GM19324 (cell line): ENCODE data around the gene MEDAG.

ENCODE experiments used
- ATAC-seq: cut with Tn5 transposase; IDR thresholded peaks from one replicate; pipeline ENCODE4 v1.9.1; 2021; ENCODE audit warnings: mild to moderate bottlenecking, moderate library complexity; ENCODE audit not compliant: unreplicated experiment, low FRiP score

The MEDAG gene

DNA sequence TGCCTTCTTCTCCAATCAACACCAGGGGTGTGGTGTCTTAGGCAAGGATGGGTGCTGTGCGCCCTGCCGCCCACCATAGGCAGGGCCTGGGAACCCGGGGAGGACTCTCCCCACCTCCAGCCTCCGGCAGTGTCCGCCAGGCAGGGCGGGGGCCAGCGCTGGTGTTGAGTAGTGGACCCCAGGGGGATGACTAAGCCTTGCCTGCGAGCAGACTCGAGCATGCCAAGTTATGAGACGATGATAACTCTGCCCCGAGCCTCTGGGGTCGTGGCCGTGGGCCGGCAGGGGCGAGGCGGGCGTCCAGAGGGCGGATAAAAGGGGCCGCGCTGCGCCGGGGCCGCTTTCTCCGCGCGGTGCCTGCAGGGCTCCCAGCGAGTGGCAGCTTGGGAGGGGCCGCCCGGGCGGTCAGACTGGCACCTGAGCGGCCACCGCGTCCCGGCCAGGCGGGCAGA is at the start of gene MEDAG:
Gene MEDAG (plus strand): TSS at position 340 of the 452 bp plus-strand sequence. CDS start 245 bp downstream, outside the sequence.
- ATAC-seq: no peak

DNA sequence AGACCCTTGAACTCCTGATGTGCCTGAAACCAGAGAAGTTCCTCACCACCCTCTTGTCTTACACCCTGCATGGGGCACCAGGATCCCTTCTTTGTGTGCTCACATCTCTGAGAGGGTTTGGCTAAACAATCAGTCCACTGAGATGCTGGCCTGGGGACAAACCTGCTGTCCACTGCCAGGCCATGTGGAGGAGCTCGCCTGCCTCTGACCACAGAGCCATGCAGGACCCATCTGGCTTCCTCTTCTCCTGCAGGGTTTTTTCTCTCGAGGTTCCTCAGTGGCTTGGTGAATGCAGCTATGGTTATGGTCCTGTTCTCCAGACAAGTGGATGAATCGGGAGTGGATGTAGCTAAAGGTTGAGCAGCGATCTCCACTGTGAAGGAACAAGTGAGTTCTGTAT is 49.1 kb upstream of the MEDAG start:
- no peak for ATAC-seq

DNA sequence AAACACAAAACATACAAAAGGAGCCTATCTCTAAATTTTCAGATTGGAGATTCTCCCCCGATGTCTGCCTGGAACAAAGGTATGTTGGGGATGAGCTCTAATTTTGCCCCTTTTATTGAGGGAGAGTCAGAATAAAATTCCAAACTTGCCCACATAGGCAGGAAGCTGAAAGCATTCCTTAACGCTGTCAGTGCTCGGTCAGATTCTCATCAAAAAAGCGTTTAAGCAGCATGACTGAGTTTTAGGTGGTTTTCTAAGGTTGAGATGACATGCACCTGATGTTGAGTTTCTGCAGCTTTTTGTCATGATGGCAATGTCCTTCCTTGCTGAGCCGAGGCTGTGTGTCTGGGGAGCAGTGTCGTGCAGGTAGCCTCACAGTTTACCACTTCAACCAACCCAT is 48.4 kb upstream of the MEDAG start:
- ATAC-seq: no peak

DNA sequence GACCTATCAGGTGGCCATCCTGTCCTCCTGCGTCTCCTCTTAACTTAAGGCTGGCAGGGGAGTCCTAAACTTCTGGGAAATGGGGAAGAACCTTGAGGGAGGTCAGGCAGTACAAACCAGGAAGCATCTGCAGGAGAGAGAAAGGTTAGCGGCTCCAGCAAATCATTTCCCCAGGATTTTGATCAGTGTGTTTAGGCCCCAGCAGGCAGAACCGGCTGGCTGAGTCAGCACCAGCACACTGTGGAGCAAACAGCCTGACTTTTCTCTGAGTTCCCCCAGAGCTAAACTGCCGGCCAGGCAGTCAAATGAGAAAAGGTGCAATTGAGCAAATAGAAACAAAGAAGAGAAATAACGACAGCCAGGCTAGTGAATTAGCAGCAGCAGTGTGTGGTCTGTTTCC is 46.7 kb upstream of the MEDAG start:
- no peak for ATAC-seq

DNA sequence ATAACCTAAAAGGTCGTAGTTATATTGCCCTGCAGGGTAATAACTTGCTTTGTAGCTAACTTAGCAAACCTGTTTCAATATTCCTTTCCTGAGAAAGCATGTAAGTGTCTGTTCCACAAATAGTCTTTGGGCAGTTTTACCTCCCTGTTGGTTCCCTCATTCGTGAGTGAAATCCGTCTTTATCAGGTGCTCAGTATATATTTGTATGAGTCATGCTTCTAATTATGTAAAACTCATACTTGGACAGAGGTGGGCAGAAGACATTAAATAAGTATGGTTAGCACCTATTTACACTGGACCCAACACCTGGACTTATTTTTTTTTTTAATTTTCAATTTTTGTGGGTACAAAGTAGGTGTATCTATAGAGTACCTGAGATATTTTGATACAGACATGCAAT is 44.9 kb upstream of the MEDAG start:
- no peak for ATAC-seq

DNA sequence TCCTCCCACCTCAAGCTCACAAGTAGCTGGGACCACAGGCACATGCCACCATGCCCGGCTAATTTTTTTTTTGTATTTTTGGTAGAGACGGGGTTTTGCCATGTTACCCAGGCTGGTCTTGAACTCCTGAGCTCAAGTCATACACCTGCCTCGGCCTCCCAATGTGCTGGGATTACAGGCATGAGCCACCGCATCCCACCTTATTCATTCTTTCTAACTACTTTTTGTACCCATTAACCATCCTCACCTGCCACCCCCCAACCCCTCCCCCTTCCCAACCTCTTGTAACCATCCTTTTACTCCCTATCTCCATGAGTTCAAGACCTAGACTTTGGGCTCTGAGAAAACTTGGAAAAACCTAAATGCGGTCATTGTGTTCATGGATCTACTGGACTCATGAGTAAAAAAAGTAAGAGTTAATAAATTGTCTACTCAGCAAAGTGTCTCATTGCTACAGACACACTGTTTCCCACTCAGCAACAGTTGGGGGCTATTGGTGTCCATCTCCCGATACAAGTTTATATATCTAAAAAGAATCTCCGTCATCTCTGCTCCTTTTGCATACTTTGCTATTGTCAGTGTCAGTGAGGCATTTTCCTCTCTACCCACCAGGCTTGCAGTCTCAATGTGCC is 44.1 kb upstream of the MEDAG start:
- ATAC-seq: no peak

DNA sequence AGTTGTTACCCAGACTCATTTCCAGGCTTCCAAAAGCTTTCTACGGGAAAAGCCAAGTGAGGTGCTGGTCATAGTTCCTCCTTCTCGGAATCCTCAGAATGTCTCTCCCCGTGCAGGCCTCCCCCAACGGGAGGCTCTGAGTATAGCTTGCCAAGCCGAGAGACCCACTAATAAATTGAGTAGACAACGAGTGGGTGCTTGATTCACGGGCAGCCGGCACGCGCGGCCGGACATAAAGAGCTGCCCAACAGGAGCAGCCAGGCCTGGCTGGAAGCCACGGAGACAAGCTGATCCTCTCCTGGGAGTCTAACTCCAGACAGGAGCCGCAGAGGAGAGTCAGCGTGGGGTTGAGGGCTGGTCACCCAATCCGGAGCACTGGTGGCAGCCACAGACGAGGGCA is 43.4 kb upstream of the MEDAG start:
- no peak for ATAC-seq

DNA sequence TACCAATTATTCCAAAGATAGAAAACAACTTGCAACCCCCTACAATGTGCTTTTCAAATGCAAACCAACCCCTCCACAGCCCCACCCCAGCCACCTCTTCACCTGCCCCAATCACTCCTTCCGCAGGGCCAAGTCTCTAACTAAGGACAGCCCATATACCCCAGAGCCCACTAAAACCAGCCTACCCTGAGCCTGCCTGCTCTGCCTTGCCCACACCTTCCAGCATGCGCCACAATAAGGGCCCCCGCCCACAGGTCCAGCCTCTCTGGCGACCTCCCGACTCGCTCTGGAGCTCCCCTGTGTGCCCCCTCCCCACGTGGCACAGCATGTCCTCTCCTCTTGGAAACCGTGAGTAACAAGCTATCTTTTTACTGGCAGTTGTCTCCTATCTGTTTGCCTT is 42.8 kb upstream of the MEDAG start:
- ATAC-seq: no peak

DNA sequence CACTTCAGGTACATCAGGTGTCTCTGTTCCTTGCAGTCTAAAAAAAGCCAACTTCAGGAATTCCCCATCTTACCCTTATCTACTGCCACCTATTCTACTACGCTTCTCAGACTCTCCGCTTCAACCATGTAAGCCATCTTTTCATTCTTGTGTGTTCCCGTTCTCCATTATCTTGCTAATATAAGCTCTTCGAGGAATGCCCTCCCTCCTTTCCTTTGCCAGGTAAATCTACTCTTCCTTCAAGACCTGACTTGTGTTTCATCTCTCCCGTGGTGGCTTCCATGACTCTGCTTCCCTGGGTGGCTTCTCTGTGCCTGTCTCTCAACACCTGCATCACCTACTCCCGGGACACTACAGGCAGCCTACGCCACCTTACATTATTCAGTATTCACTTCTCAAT is 42.3 kb upstream of the MEDAG start:
- ATAC-seq: no peak

DNA sequence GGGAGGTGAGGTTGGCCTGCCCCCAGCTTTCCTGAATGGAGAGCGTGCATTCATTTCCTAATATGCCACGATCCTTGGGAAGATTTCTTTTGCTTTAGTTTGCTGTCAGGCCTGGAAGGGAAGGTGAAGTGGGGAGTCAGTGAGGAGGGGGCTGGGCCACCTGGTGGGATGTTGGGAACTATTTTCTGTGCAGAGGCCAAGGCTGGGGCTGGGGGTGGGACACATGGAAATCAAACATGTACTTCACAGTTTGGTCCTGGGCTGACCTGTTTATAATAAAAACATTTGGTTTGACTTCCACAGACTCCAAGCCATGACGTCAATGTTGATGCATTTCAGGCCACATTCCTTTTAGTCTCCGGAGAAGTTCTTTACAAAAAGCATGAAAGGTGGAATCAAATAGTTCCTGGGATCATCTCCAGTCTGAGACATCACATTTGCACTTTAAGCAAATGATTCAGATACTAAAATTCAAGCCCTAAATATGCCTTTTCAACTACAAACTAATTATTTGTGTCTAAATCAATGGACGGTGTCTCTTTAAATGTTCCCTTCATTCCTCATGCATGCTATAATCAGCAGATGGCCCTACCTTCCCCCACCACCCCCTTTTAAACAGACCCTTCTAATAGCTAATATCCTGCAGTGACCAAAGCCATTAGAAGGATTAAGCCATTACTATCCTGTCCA is 41.5 kb upstream of the MEDAG start:
- no peak for ATAC-seq

DNA sequence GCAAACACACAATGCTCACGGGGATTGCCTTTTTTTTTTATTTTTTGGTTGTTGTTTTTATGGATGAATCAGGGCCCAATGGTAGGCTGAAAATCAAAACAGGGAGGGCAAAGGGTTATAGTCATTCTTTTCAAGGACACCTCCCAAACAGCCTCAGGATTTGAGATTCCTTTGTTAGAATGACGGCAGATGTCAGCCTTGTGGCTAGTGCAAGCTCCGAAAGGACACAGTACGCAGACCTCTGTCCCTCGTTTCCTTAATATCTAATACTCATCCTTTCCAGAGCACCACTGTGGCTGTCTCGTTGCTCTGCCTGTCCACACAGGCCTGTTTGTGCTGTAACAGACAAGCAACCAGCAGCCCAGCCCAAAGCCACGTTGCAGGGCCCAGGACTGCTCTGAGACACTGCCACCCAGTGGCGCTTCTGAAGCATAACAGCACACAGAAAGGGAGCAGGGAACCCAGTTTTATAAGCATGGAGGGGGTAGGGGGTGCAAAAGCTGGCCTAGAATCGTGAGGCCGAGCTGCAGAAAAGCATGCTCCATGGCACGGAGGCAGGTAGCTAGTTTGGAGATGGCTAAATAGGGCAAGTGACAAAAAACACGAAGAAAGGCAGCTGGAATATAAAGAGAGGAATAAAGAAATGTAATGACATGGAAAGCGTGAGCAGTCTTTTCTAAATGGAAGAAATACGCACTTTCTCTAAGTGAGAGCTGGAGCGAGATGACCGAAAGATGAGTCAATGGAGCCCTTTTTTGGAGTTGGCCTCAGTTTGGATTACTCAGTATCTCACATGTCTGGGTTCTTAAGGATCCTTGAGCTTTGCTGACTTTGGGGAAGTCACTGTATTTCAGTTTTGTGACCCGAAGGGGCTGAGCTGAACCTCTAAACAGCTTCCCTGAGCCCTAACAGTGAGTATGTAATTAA is 40.7 kb upstream of the MEDAG start:
- no peak for ATAC-seq

DNA sequence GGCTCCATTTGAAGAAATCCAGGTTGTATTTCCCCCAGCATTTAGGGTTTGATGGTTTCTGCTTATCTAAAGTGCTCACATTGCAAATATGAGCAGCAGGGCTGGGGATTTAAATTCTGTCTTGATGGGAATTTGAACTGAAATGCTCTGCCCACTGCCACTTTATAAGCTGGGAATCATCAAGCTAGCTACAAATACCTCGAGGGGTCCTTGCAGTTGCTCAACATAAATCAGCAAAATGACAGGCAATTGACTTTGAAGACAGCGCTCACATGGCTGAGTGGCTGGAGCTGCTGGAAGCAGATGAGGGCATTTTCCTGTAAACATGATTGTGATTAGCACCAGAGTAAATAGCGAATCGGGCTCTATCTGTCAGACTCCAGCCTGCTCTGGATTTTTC is 39.4 kb upstream of the MEDAG start:
- ATAC-seq: no peak

DNA sequence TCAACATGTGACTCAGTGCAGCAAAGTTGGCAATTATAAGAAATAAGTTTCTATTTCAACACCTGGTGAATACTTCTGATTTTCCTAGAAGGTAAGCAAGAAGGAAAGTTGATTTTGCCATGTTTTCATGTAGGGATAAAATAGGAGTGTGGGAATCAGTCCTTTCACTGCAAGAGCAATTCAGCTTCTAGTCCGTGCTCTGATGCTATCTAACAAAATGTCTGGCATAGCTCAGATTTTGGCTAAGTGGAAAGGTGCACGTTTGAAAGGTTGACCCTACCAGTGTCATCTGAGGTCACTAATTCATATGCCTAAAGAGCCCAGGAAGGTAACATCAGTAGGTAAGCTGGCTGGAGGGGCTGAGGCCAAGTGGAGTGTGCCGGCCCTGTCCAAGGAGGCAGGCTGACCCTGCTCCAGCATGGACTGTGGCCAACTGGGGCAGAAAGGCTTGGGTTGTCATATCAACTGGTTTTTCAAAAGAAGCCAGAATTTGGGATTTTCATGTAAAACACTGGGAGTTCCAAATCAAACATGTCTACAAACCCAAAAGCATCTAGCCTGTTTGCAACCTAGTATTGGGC is 38.9 kb upstream of the MEDAG start:
- ATAC-seq: no peak

DNA sequence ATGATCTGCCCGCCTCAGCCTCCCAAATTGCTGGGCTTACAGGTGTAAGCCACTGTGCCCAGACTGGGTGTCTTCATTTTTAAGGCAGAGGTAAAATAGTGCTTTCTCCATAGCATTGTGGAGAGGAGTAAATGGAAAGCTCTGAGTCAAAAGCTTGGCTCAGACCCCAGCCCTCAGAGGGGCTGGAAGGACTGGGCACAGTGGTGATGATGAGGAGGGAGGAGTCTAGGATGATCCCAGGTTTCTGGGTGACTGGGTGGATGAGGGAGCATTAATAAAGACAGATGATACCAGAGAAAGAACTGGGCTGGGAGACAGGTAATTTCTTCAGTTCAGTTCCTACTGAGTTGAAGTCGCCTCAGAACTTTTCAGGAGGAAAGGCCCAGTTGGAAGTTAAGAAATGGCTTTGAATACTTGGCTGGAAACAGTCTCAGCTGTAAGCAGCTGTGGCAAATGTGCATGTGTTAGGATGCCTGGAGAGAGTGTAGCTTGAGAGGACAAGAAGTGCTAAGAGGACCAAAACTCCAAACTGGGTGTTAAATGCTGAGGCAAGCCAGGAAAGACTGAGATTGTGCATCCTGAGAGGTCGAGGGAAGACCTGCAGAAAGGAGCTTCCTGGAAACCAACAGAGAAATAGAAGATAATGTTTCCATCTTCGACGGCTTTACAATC is 37.1 kb upstream of the MEDAG start:
- no peak for ATAC-seq

DNA sequence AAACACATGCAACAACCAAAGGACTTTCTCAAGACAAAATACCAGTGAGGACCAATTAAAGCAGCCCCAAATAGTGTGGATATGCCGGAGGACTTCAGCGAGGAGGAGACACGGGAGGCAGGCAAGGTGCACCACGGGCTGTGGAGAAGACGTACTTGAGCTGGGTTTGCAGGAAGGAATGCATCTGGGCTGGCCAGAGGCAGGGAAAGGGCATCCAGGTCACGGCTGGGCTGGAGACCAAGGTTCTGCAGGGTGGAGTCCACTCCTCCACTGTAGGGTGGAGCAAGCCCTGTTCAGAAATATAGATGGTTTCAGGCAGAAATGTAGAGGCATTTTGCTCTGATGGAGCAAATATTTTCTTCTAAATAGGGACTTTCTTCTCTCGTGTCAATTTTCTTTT is 36.6 kb upstream of the MEDAG start:
- no peak for ATAC-seq

DNA sequence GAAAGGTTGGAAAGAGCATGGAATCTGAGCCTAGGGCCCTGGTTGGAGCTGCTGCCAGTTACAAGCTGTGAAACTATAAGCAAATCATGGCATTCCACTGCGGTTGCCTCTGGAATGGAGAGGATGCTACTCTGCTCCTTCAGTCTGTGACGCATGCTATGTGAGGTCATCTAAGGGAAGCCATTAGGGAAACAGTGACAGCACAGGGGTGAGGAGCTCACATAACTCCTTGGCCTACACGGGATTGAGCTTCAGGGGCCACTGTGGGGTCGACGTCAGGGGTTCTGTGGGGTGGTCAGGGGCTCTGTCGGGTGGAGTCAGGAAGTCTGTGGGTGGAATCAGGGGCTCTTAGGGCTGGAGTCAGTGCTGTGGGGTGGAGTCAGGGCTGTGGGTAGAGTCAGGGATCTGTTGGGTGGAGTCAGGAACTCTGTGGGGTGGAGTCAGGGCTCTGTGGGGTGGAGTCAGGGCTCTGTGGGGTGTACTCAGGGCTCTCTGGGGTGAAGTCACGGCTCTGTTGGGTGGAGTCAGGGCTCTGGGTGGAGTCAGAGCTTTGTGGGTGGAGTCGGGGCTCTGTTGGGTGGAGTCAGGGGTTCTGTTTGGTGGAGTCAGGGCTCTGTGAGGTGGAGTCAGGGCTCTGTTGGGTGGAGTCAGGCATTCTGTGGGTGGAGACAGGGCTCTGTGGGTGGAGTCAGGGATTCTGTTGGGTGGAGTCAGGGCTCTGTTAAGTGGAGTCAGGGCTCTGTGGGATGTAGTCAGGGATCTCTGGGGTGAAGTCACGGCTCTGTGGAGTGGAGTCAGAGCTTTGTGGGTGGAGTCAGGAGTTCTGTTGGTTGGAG is 35.8 kb upstream of the MEDAG start:
- no peak for ATAC-seq

DNA sequence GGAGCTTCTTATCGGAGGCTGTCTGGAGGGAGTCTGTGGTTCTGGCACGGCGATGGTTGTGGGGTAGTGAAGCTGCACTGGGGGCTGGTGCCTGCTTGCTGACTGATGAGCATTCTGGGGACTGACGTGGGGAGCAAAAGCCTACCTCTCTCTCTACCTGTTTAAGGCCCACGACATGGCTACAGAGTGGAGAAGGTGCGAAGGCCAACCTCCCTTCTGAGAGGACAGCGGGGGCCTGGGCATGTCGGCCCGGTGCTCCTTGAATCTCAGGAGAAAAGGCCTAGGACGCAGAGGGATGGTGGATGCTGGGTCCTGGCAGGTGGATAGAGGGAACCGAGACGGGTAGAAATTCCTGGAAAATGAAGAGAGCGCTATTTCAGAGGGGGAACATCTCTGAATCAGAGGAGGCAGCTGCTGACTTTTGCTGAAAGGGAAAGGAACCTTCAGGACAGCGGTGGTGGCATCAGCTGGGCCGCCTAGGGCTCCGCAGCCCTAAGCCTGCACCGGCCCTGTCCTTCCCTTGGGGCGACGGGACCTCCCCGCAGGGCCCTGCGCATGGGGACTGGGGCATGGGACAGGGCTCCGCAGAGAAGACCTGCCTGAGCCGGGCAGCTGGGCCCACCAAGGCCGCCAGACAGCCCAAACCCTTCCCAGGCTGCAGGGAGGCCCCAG is 35.0 kb upstream of the MEDAG start:
- ATAC-seq: no peak

DNA sequence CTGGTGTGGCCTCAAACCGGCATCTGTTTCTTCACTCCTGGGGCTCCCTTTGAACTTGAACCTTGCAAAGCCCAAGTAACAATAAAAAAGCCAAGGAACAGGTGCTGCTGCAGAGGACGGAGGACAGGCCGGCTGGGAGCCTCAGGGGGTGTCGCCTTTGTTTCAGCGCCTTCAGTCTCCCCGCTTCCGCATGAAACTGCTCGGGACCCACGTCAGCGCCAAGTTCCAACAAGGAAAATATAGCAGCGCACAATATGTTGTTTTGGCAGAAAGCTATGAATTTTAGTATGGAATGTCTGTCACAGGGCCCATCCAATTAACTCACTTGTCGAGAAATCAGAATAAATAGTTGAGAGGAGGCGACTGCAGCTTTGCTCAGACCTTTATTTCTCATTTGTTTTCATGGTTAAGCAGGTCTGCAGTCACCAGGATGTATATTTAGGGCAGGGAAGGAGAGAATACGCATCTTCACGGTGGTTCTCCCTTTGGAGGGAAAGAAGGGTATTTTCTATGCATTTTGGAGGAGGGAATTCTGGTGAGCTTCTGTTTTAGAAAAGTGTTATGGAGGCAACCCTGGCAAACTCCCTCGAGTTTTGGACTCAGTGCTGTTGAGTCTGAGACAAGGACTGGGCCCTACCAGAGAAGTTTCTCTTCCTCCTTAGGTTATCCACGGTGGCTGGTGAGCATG is 34.3 kb upstream of the MEDAG start:
- ATAC-seq: no peak

DNA sequence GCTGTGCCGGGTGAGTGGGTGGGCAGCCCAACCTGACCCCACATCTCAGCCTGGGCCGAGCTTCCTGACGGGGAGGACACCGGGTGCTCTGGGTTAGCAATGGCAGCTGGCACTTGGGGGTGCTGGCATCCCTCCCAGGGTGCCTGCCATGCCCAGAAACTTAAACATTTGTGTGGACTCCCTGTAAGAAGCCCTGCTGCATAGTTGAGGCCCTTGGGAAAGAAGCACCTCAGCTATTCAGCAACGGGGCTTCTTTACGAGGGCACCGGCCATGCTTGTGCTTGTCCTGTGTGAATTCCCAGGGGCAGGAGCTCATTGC is 33.8 kb upstream of the MEDAG start:
- no peak for ATAC-seq
